Testis (tissue), 2 donors: ENCODE data around the gene PPP1R13B.

Experiments
- CTCF ChIP-seq, 3 experiments: fragments of 450-650 bp in 2 of 3; fragments of 200-600 bp in 1 of 3; sonication (generic) in 1 of 3; IDR thresholded peaks; one replicate each; pipeline ENCODE4 v1.5.1; 2016 to 2019; ENCODE audit warnings: antibody characterized with exemption in 3 of 3, mild to moderate bottlenecking in 2 of 3, moderate library complexity in 1 of 3
- POLR2A ChIP-seq: fragments of 450-650 bp; IDR thresholded peaks from one replicate; pipeline ENCODE4 v1.6.1; 2017; ENCODE audit warnings: antibody characterized with exemption, mild to moderate bottlenecking, moderate library complexity

GRCh38 chr14:103725739-103726395 is 121.5 kb downstream of the PPP1R13B start:
- TF ChIP-seq CTCF (IDR thresholded peaks at IDR 0.05) (no peak), POLR2A (no peak)
